HG02759 (cell line): ENCODE results near the gene CALU.

Experiments used
- ATAC-seq: cut with Tn5 transposase; IDR thresholded peaks from one replicate; pipeline ENCODE4 v1.9.1; 2021; ENCODE audit warnings: mild to moderate bottlenecking, moderate library complexity; ENCODE audit not compliant: unreplicated experiment

Gene CALU

GRCh38 chr7:128739048-128739962, at the start of gene CALU:
CALU (plus strand) TSS chr7:128739359; CDS start chr7:128748584, 9,225 bp downstream.
- peak; percentile 99 for ATAC-seq

GRCh38 chr7:128691227-128691626, 47.9 kb upstream of the CALU start:
- no peak for ATAC-seq

DNA sequence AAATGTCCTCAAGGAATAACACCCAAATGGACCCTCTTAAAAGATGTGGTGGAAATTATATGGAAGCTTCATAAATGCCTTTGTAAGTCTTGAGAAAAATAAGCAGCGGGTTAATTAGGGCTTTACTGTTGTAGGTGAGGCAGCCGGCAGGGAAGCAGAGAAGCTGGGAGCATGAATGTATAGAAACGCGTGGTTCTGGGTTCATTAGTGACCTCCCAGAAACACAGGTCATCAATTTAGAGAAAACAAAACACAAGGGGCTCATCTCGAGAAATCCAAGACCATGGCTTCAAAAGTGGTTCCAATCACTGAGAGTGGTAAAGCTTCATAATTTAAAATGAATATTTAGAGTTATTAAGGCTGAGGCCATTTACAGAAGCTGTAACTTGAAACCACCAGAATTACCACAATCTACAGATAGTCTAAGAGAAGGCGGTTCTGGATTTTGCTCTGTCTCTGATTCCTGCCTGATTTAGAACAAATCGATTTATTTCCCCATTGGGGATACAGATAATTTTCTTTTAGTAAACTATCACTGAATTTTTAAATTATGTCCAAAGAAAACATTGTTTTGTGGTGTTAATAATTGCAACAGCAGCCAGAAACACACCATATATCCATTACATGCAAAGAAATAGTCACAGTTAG, 46.4 kb upstream of the CALU start:
- no peak for ATAC-seq

GRCh38 chr7:128693373-128694015, 45.7 kb upstream of the CALU start:
- no peak for ATAC-seq

DNA sequence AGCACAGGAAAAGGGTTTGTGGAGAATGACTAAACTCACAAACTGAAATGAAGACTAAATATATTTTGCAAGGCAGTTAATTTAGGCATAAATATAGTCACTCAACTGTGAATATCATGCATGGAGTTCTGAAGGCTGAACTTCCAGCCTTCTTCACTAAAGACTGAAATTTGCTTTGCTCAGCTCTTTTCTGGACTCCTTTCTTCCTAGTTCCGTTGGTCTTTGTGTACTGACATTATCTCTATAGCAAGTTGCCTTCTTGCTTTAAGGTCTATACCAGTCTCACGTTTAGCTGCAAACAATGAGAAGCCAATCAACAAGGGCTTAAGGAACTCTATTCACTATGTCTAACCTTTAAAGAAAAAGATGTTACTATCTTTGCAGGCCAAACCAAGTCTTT, 44.4 kb upstream of the CALU start:
- ATAC-seq: no peak

DNA sequence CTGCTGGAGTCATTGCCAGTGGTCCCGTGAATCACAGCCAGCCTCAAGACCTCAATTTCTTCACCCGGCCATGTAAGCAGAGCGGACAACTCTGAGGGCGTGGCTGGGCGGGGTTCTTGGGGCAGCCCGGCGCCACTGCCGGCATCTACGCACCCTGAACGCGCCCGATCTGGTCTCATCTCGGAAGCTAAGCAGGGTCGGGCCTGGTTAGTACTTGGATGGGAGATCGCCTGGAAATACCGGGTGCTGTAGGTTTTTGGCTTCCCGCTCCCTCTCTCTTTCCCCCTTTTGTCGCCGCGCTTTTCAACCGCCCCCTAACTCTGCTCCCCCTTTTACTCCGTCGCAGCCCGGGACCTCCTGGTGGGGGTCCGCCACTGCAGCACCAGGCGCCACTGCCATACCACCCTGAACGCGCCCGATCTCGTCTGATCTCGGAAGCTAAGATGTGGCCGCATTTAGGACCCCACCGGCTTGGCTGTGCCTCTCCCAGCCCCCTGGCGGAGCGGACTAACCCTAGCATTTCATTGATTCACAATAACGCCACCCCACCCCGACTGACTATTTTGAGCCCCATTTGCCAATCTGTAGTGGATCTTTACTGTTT, 41.8 kb upstream of the CALU start:
- no peak for ATAC-seq

GRCh38 chr7:128699196-128699712, 39.9 kb upstream of the CALU start:
- no peak for ATAC-seq

GRCh38 chr7:128699895-128700294, 39.3 kb upstream of the CALU start:
- no peak for ATAC-seq

DNA sequence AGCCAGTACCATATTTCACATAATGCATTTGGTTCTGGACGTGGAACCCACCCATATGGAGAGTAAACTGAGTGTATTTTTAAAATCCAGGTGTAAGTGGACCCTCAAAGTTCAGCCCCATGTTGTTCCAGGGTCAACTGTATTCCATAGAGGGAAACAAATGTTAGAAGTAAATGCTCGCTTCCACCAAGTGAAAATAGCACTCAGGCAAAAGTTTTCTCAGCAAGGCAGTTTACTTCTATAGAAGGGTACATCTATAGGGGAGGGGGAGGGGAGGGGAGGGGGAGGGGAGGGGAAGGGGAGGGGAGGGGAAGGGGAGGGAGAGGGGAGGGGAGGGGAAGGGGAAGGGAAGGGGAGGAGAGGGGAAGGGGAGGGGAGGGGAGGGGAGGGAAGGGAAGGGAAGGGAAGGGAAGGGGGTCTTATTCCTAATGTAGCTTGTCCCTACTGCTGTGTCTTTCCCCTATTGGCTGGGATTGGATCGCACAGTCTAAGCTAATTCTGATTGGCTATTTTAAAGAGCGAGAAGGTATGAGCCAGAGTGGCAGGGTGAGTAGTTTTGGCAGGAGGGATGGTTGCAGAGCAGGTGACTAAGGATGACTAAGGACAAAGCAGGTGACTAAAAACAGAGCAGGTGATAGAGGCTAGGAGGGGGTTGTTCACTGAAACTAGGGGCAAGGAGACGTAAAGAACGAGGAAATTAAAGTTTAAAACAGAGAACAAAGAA, 37.9 kb upstream of the CALU start:
- ATAC-seq: no peak

DNA sequence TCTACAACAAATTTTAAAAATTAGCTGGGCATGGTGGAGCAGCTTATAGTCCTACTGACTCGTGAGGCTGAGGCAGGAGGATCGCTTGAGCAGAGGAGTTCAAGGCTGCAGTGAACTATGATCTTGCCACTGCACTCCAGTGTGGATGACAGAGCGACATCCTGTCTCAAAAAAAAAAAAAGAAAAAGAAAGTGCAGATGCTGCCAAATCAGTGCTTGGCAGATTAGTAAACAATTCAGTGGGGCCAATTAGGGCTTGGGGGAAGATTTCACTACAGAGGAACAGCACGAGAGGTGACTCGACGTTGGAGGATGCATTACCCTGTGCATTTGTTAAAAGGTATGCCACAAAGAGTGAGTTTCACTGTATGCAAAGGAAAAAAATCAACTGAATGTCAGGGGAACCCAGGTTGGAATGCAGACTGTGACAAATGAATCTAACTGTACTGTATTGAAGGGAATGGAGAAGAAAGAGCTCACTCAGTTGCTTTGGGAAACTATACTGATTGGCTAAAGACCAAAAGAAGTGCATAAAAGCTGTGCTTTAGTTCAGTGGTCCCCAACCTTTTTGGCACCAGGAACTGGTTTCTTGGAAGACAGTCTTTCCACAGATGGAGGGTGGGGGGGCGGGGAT, 35.4 kb upstream of the CALU start:
- ATAC-seq: no peak

- no peak for ATAC-seq
Measured at GRCh38 chr7:128705891-128706333, 33.2 kb upstream of the CALU start.

DNA sequence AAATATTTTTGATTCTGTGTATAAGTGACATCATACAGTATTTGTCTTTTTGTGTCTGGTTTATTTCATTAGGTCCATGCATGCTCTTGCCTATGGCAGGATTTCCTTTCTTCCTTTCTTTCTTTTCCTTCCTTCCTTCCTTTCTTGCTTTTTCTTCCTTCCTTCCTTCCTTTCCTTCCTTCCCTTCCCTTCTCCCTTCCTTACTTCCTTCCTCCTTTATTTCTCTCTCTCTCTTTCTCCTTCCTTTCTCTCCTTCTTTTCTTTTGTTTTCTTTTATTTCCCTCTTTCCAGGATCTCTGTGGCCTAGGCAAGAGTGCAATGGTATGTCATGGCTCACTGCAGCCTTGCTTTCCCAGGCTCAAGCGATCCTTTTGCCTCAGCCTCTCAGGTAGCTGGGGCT, 31.4 kb upstream of the CALU start:
- no peak for ATAC-seq

GRCh38 chr7:128708235-128708634, 30.9 kb upstream of the CALU start:
- ATAC-seq: no peak

DNA sequence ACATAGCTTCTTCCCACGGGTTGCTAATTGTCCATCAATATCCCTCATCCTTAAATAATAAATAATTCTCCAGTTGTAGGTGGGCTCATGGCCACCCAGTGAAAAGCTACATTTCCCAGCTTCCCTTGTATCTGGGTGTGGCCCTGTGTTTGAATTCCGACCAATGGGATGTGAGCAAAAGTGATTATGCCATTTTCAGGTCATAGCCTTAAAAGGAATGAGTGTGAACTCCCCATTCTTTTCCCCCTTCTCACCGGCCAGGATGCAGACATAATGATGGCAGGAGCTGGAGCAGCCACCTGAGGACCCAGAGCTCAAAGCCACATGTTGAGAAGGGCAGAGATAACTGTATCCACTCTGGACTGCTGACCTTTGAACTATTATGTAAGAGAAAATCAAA, 30.3 kb upstream of the CALU start:
- ATAC-seq: no peak

DNA sequence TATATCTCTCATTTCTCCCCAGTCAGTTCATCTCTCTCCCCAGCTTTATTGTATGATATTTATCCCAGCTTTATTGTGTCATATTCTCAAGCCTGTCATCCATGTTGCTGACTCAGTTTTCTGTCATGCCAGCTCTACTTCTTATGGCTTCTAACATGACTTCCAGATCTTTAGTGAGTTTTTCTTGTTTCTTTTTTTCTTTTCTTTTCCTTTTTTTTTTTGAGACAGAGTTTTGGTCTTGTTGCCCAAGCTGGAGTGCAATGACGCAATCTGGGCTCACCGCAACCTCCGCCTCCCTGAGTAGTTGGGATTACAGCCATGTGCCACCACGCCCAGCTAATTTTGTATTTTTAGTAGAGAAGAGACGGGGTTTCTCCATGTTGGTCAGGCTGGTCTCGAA, 28.7 kb upstream of the CALU start:
- no peak for ATAC-seq

- no peak for ATAC-seq
Measured at GRCh38 chr7:128713794-128714193, 25.4 kb upstream of the CALU start.

GRCh38 chr7:128714701-128715495, 24.3 kb upstream of the CALU start:
- no peak for ATAC-seq

DNA sequence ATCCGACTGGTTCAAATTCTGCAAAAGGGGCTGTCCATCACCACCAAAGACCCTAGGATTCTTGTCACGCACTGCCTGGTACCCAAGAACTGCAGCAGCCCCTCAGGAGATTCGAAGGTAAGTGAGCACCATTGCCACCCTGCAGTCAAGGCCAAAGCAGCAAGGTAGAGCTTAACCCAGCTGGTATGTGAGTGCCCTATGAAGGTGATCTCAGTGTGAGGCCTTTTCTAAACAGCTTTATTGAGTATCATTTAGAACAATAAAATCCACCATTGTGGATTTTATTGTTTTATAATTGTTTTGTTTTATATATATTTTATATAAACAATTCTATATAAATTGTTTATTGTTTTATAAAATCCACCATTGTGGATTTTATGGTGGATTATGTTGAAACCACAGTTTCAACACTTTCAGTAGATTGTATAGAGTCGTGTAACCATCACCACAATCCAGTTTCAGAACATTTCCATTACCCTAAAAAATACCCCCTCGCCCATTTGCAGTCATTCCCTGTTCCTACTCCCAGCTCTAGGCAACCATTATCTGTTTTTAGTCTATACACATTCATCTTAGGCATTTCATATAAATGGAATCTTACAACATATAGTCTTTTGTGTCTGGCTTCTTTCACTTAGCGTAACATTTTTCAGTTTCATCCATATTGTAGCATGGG, 20.1 kb upstream of the CALU start:
- ATAC-seq: no peak

- ATAC-seq: no peak
Measured at GRCh38 chr7:128721376-128721775, 17.8 kb upstream of the CALU start.
